NCI-H345 (cell line): ENCODE measurements around the gene MAX.

ENCODE experiments used
- DNase-seq: peaks from one replicate; lab custom pipeline; 2025; lab: John Stamatoyannopoulos, UW

Gene MAX

GRCh38 chr14:65073605-65074201 is 28.6 kb downstream of the MAX start:
- no peak for DNase-seq

DNA sequence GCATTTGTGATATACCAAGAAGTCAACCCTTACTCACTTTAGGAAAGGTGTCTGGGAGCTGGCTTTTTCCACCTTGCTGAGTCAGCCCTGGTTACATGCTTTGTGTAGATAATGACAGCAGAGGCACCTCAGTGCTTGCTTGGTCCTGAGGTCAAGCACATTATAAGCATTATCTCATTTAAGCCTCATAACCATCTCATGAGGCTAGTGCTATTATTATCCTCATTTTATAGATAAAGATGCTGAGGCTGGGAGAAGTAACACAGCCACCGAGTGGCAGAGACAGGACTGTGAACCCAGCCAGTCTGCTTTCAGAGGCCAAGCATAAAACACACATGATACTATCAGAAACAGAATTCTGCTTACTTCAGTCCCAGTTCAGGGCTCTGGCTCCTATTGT is 29.4 kb downstream of the MAX start:
- DNase-seq: no peak

GRCh38 chr14:65072256-65072655 is 30.1 kb downstream of the MAX start:
- DNase-seq: no peak

- no peak for DNase-seq
Observed at GRCh38 chr14:65071544-65071943, 30.8 kb downstream of the MAX start.

DNA sequence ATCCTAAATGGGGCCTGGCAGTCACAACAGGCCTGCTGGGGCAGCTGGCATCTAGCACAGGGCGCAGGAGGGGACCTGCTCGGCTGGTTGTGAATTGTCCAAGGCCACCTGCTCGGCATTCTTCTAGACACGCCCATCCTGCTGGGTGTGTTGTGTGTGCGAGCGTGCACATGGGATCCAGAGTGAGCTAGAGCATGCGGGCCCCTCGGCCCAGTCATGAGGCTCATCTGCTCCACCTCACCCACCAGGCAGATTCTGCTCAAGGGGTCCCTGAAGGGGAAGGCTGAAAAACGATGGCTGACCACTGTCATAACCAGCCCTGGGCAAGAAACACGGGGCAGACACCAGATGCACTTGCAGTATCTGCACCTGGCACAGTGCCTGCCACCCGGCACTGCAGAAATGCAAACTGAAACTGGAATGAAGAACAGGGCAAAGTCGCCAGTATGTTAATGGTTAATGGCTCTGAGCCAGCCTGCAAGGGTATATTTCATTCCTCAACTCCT is 31.8 kb downstream of the MAX start:
- DNase-seq: peak; percentile 94

- DNase-seq: no peak
Observed at GRCh38 chr14:65069874-65070413, 32.4 kb downstream of the MAX start.

- no peak for DNase-seq
Observed at GRCh38 chr14:65065719-65066118, 36.6 kb downstream of the MAX start.

- DNase-seq: no peak
Observed at GRCh38 chr14:65062096-65063075, 39.9 kb downstream of the MAX start.

- no peak for DNase-seq
Observed at GRCh38 chr14:65057695-65058094, 44.6 kb downstream of the MAX start.

DNA sequence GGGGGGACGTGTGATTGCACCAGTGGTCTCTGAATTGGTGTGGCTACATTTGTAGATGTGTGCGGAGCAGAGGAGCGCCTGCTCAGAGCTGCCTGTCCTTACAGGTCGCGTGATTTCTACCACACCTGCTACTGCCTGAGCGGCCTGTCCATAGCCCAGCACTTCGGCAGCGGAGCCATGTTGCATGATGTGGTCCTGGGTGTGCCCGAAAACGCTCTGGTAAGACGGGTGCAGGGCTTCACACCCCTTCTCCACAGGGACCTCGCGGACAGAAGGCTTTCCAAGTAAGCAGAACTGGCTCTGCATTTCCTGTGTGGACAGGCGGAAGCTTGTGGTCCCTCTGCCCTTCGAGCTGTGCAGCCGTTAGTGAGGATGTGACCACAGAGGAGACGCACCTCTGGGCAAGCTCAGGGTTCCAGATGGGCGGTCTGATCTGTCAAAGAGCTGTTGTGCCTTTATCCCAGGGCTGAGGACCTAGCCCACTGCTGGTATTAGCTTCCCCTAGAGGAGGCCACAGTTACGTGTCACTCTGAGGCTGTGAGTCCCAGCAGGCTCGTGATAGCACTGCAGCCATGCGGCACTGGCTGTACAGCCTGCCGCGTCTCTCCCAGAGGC is 47.7 kb downstream of the MAX start:
- DNase-seq: no peak

GRCh38 chr14:65053466-65053865 is 48.9 kb downstream of the MAX start:
- DNase-seq: no peak

GRCh38 chr14:65052832-65053231 is 49.5 kb downstream of the MAX start:
- no peak for DNase-seq

DNA sequence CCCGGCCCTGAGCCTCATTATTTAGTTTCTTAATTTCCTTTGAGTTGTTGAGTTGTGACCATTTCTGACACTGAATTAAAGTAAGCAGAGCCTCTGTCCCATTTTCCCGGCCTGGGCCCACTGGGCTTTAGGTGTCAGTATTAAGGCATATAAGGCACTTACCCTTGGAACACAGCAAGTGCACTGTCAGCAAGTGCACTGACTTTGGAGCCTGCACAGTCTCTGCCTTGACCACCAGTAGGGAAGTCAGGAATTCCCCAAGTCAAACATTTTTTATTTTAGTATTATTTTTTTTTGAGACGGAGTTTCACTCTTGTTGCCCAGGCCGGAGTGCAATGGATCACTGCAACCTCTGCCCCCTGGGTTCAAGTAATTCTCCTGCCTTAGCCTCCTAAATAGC is 56.6 kb downstream of the MAX start:
- DNase-seq: no peak

DNA sequence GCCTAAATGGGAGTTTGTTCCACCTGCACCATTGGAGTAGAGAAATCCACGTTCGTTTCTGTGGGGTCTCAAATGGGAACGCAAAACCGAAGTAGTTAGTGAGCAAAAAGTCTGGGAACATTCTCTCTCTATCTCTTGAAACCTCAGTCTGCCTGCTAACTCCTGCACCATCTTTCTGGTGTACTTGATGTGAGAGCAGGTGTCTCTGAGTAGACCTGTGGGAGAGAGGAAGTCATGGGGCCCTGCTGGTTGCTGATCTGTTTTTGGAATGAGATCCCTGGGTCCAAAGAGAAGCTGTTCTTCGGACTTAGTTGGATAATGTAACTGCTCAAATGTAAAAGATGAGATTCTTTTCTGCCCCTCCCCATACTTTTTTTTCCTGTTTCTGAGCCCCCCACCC is 57.3 kb downstream of the MAX start:
- DNase-seq: no peak

- DNase-seq: no peak
Observed at GRCh38 chr14:65044596-65044959, 57.7 kb downstream of the MAX start.

DNA sequence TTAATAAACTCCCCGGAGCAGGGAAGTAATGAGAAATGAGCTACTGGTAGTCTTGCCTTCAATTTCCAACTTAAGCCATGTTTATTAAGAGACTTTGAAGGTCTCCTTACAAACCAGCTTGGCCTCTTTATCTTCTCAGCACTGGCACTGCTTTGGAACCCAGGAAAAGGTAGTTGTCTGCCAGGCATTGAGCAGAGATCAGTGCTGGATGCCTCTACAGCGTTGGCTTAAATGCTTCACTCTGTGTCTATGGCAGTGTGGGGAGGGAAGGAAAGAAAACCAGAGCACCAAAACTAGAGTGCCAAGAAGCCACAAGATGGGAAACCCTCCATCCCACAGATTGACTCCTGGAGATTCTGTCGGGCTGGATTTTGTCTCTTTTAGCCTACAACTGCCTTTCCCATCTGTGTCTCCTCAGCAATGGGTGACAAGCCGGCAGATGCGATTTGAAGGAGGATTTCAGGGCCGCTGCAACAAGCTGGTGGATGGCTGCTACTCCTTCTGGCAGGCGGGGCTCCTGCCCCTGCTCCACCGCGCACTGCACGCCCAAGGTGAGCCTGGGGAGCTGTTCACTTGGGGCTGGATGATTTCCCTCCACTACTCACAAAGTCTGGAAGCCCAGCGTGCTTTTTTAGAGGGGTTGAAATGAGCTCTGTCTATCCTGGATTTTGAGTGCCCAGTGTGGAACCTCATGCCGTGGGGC is 58.3 kb downstream of the MAX start:
- no peak for DNase-seq

- DNase-seq: no peak
Observed at GRCh38 chr14:65042731-65043372, 59.5 kb downstream of the MAX start.

DNA sequence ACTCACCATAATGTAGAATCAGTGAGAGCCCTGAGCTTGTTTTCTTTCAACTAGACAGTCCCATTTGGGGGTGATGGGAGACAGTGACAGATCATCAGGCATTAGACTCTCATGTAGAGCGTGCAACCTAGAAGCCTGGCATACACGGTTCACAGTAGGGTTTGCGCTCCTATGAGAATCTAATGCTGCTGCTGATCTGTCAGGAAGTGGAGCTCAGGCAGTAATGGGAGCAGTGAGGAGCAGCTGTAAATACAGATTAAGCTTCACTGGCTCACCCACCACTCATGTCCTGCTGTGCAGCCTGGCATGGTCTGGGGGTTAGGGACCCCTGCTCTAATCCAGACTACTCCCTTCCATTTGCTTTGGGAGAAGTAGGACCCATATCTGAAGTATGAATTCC is 60.0 kb downstream of the MAX start:
- DNase-seq: no peak

- DNase-seq: no peak
Observed at GRCh38 chr14:65041434-65041915, 60.8 kb downstream of the MAX start.

DNA sequence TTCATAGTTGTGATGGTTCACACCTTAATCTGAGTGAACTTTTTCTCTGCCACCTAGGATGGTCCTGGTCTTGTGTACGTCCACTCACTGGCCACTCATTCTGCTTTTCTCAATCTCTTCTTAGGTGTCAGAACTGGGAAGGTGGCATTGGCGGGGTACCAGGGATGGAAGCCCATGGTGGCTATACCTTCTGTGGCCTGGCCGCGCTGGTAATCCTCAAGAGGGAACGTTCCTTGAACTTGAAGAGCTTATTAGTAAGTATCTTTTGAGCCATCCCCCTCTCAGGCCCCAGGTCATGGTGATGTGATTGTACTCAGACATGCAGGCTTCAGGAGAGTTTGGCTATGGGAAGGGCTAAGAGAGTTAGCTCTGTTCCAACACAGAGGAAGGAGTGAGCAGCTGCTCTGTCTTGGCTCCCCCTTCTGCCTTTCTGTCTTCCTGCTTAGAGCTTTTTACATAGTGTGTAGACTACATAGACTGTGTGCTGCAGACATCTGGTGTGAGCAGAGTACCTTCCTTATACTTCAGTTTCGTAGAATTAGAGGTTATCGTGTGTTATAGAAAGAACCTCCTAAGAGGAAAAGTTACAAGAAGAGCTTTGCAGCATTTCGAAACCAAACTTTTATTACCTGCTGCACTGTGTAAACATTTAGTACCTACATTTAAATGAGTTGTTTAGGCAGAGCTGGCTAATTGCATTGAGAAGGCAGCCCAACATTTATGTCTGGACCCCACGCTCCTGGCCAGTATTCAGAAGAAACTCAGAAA is 61.5 kb downstream of the MAX start:
- DNase-seq: no peak

- DNase-seq: no peak
Observed at GRCh38 chr14:65038966-65039365, 63.4 kb downstream of the MAX start.
